GM12878 (cell line): Measurements from ENCODE around the gene CREB5. TPM values are rescaled to one million over a fixed set of nuclear protein-coding genes. Genes with fewer than 3 reads are reported as not detected.

Experiments
- ATAC-seq: fragments of 200-7000 bp; cut with Tn5 transposase; 3 replicates; pipeline ENCODE4 v1.9.1; 2020; ENCODE audit warnings: mild to moderate bottlenecking, moderate library complexity
- BruUV-seq: library from RNA; stranded (reverse); fragments of 400-500 nt; replicated peaks from 2 replicates; lab custom pipeline; 2021; lab: Mats Ljungman, UMichigan
- CTCF ChIA-PET: fragments of 300-600 bp; sonication (Branson Sonifier 250); formaldehyde crosslinking; extraction: SDS; loops from one replicate; lab custom pipeline; 2021; ENCODE audit warnings: inconsistent platforms; lab: Yijun Ruan, JAX
- POLR2A ChIA-PET: fragments of 350-600 bp; formaldehyde crosslinking; extraction: SDS; loops from one replicate; lab custom pipeline; 2021; ENCODE audit warnings: inconsistent platforms; lab: Charles Lee
- RAD21 ChIA-PET: fragments of 300-600 bp; sonication (Branson Sonifier 250); formaldehyde crosslinking; loops from one replicate; lab custom pipeline; 2023; ENCODE audit warnings: antibody characterized with exemption; ENCODE audit not compliant: unreplicated experiment; lab: Charles Lee
- SMC1A ChIA-PET: fragments of 300-600 bp; sonication (Branson Sonifier 250); formaldehyde crosslinking; loops from one replicate; lab custom pipeline; 2023; ENCODE audit not compliant: unreplicated experiment, uncharacterized antibody; lab: Charles Lee
- DNase-seq: peaks from one replicate; pipeline ENCODE4 v3.0.0-alpha.2; 2011; ENCODE audit warnings: low read depth, low spot score
- FAIRE-seq: peaks from 3 replicates; lab custom pipeline; 2011; peaks lifted over from hg19 to GRCh38; lab: Jason Lieb, UNC
- H2AFZ ChIP-seq: 2 replicates; pipeline ENCODE4 v1.6.0; 2011; ENCODE audit warnings: low read depth, low read length, control low read depth; ENCODE audit not compliant: control insufficient read depth
- H3K27ac ChIP-seq: 2 replicates; pipeline ENCODE4 v1.5.1; 2011; ENCODE audit warnings: control low read depth; ENCODE audit not compliant: control insufficient read depth, insufficient read depth
- H3K27me3 ChIP-seq, 2 experiments: replicated peaks in 1 of 2; 2 replicates each; pipeline versions ENCODE4 v1.6.0 to v1.6.1; 2011; ENCODE audit warnings: low read length in 1 of 2; ENCODE audit not compliant: control insufficient read depth in 2 of 2, insufficient read depth in 2 of 2
- H3K36me3 ChIP-seq, 2 experiments: 2 replicates each; pipeline ENCODE4 v1.5.1; 2011; ENCODE audit warnings: low read length in 1 of 2; ENCODE audit not compliant: control insufficient read depth in 2 of 2, insufficient read depth in 2 of 2
- H3K4me1 ChIP-seq: 2 replicates; pipeline ENCODE4 v1.6.1; 2011; ENCODE audit warnings: mild to moderate bottlenecking, low read length, moderate library complexity, mixed read lengths; ENCODE audit not compliant: control insufficient read depth, insufficient read depth
- H3K4me2 ChIP-seq: 2 replicates; pipeline ENCODE4 v1.6.0; 2011; ENCODE audit warnings: control low read depth; ENCODE audit not compliant: control insufficient read depth, insufficient read depth
- H3K4me3 ChIP-seq: fragments of 200-600 bp; sonication (generic); 2 replicates; pipeline ENCODE4 v1.5.1; 2016
- H3K79me2 ChIP-seq: 2 replicates; pipeline ENCODE4 v1.6.0; 2011; ENCODE audit warnings: low read length; ENCODE audit not compliant: control insufficient read depth, insufficient read depth
- H3K9ac ChIP-seq: 2 replicates; pipeline ENCODE4 v1.8.0; 2011; ENCODE audit warnings: low read length, control low read depth, mixed read lengths; ENCODE audit not compliant: control insufficient read depth, insufficient read depth
- H3K9me3 ChIP-seq: replicated peaks from 3 replicates; pipeline ENCODE4 v1.5.1; 2011; ENCODE audit warnings: mild to moderate bottlenecking, low read length; ENCODE audit not compliant: control insufficient read depth, insufficient read depth
- H4K20me1 ChIP-seq: 2 replicates; pipeline ENCODE4 v1.6.0; 2011; ENCODE audit not compliant: control insufficient read depth, insufficient read depth
- CBX5 ChIP-seq: sonication (generic); IDR thresholded peaks from 2 replicates; pipeline ENCODE4 v1.6.1; 2016; ENCODE audit warnings: low read depth, moderate library complexity, mild to moderate bottlenecking, inconsistent platforms
- CEBPB ChIP-seq, 2 experiments: fragments of 150-350 bp in 1 of 2; IDR thresholded peaks; 2 replicates each; pipeline ENCODE4 v1.6.1; 2012 to 2014; ENCODE audit warnings: low read depth in 2 of 2, low read length in 2 of 2, borderline replicate concordance in 1 of 2, inconsistent platforms in 1 of 2
- MLLT1 ChIP-seq: fragments of 450-650 bp; IDR thresholded peaks from 2 replicates; pipeline ENCODE4 v1.6.1; 2016; ENCODE audit warnings: mild to moderate bottlenecking
- RB1 ChIP-seq: fragments of 450-650 bp; formaldehyde crosslinking; IDR thresholded peaks from 2 replicates; pipeline ENCODE4 v1.6.1; 2017; ENCODE audit warnings: mild to moderate bottlenecking, borderline replicate concordance
- RUNX3 ChIP-seq: IDR thresholded peaks from 2 replicates; pipeline ENCODE4 v1.6.1; 2012; ENCODE audit warnings: low read length, inconsistent platforms
- SP1 ChIP-seq: IDR thresholded peaks from one replicate; pipeline ENCODE4 v1.6.1; 2011; ENCODE audit warnings: low read depth, low read length
- STAT1 ChIP-seq: fragments of 450-650 bp; conservative IDR thresholded peaks from 2 replicates; pipeline ENCODE4 v1.6.1; 2014; ENCODE audit warnings: antibody characterized with exemption, mild to moderate bottlenecking
- TCF12 ChIP-seq: IDR thresholded peaks from 2 replicates; pipeline ENCODE4 v1.6.1; 2011; ENCODE audit warnings: low read depth, mild to moderate bottlenecking, low read length
- YBX1 ChIP-seq: fragments of 450-650 bp; IDR thresholded peaks from 2 replicates; pipeline ENCODE4 v1.6.1; 2016; ENCODE audit warnings: antibody characterized with exemption
- WGBS: methylation state at CpG from one replicate; pipeline ENCODE4 v1.1.6; 2016; ENCODE audit warnings: low lambda C conversion rate; ENCODE audit not compliant: insufficient replicate concordance, insufficient coverage; ENCODE audit errors: missing lambda C conversion rate; 5-methylcytosine and 5-hydroxymethylcytosine counted together
- in situ Hi-C: fragments of 300-500 bp; cut with MboI; formaldehyde crosslinking; loops from 9 replicates; pipeline ENCODE4 v1.14.3; 2018; ENCODE audit warnings: mixed read lengths
- intact Hi-C: fragments of 100-400 bp; cut with micrococcal nuclease; formaldehyde crosslinking; loops from one replicate; pipeline ENCODE4 v1.14.2; 2022; ENCODE audit not compliant: unreplicated experiment
- polyA plus RNA-seq, 11 experiments: library from polyadenylated mRNA; depleted of rRNA in 4 of 11; unstranded in 6 of 11; stranded (reverse) in 5 of 11; fragments of >200 nt; fragmentation: Nextera tagmentation in 4 of 11; fragmentation: Illumina TruSeq in 1 of 11; extraction: Ambion mirVana in 4 of 11; extraction: Trizol in 1 of 11; gene quantifications; 1 replicate in 1 of 11; 2 replicates in 10 of 11; pipeline versions ENCODE4 v1.2.1 to v1.2.3, GENCODE V29; 2011 to 2016; ENCODE audit warnings: inconsistent platforms in 2 of 11, missing spikeins in 2 of 11, low read depth in 1 of 11
- total RNA-seq, 4 experiments: library from RNA; depleted of rRNA in 3 of 4; stranded (reverse); fragments of >200 nt in 3 of 4; fragmentation: Illumina TruSeq in 1 of 4; extraction: Trizol in 1 of 4; gene quantifications; 2 replicates each; pipeline versions ENCODE4 v1.2.1 to v1.2.3, GENCODE V29; 2013 to 2021

Gene CREB5
- total and polyA plus RNA-seq, 10 of the 15 experiments (the other 5 are each of a cell fraction or from before 2014, with no cell fraction given): 12.9 to 74.1 (median 53.0) TPM

GRCh38 chr7:28732071-28732869 is 320.0 kb downstream of the CREB5 start:
- intact Hi-C loops: no loop called here
- ChIA-PET SMC1A (interaction anchor here (0.6 to 2.4 kb wide), 2 partner anchors 14 to 321 kb away, joined by 3 to 6 read pairs; no protein-coding TSS in a partner anchor), CTCF (interaction anchor here (0.8 to 1.5 kb wide), 4 partner anchors 9 to 11 kb away, joined by 3 to 4 read pairs (median 3); no protein-coding TSS in a partner anchor), POLR2A (interaction anchor here (0.6 to 1.4 kb wide), 2 partner anchors 9 to 112 kb away, joined by 3 to 7 read pairs; no protein-coding TSS in a partner anchor), RAD21 (interaction anchor here (0.6 to 1.4 kb wide), 3 partner anchors 14 to 215 kb away, joined by 3 read pairs; no protein-coding TSS in a partner anchor)
- Histone ChIP-seq H3K27me3 (no peaks in the 10 kb centered on the region), H3K4me2 (no peak overlapping the region), H3K79me2 (no peaks in the 10 kb centered on the region), H3K36me3 (no peaks in the 10 kb centered on the region; a peak in 2 of 4 replicates), H3K4me3 (no peak overlapping the region), H4K20me1 (no peaks in the 10 kb centered on the region), H3K9me3 (no peaks in the 10 kb centered on the region), H2AFZ (no peak overlapping the region), H3K27ac (no peak overlapping the region), H3K9ac (no peak overlapping the region), H3K4me1 (no peaks in the 10 kb centered on the region)
- no peak for ATAC-seq
- TF ChIP-seq CEBPB (IDR thresholded peaks at IDR 0.05; ENCODE audit: borderline replicate concordance in 1 of 2, low read depth in 2 of 2, low read length in 2 of 2) (no peak), TCF12 (no peak), RUNX3 (no peak), STAT1 (no peak), MLLT1 (no peak), RB1 (no peak), YBX1 (no peak), SP1 (no peak), CBX5 (no peak)
- BruUV-seq: no TSS peak
- FAIRE-seq: no peak
- 60% methylated on average over 11 of the region's 11 CpGs for WGBS
- DNase-seq: no peak
- in situ Hi-C loops: no loop called here
